ENCODE results near the gene TIGD2. TPM values are rescaled to one million over a fixed set of nuclear protein-coding genes. Genes with fewer than 3 reads are reported as not detected.

The TIGD2 gene
- total and polyA plus RNA-seq, 2 of the 13 experiments (the other 11 are each of a cell fraction or from before 2014, with no cell fraction given), result 3.1 to 15.5 TPM

- TF ChIP-seq ZNF639 (CRISPR knock-in tag; conservative IDR thresholded peaks at IDR 0.05) (no peak; the same call in 1 of the 2 replicates), EP300 (IDR thresholded peaks at IDR 0.05; ENCODE audit: low read depth in 2 of 2, low read length in 2 of 2) (no peak), EP300 (CRISPR knock-in tag; IDR thresholded peaks at IDR 0.05; ENCODE audit: borderline replicate concordance) (peak; percentile 27; the same call in 1 of the 2 replicates), SKI (IDR thresholded peaks at IDR 0.05; ENCODE audit: partially characterized antibody) (no peak), IKZF4 (CRISPR knock-in tag; IDR thresholded peaks at IDR 0.05; ENCODE audit: borderline replicate concordance, low read depth, not compliant biosample characterization) (peak; percentile 83), POGK (CRISPR knock-in tag; conservative IDR thresholded peaks at IDR 0.05) (peak; percentile 56), ARNTL (CRISPR knock-in tag; IDR thresholded peaks at IDR 0.05) (peak; percentile 40; the same call in 1 of the 2 replicates), ZHX2 (IDR thresholded peaks at IDR 0.05; ENCODE audit: low read depth) (no peak), ZHX2 (CRISPR knock-in tag; IDR thresholded peaks at IDR 0.05; ENCODE audit: borderline replicate concordance) (0 out of 2 replicates have a peak, but pooled peaks have one; percentile 28), ZBTB42 (CRISPR knock-in tag; IDR thresholded peaks at IDR 0.05) (0 out of 2 replicates have a peak, but pooled peaks have one; percentile 52), ZBTB3 (CRISPR knock-in tag; IDR thresholded peaks at IDR 0.05; ENCODE audit: borderline replicate concordance, low read depth) (no peak; the same call in 1 of the 2 replicates), GMEB1 (CRISPR knock-in tag; IDR thresholded peaks at IDR 0.05; ENCODE audit: borderline replicate concordance) (peak; percentile 93), FOXK2 (IDR thresholded peaks at IDR 0.05) (peak; percentile 60; the same call in 1 of the 2 replicates), PCBP1 (IDR thresholded peaks at IDR 0.05; ENCODE audit: borderline replicate concordance, low read depth, low read length) (no peak)
These were observed at the start of gene TIGD2 (continued) for GRCh38 chr4:89110986-89111832.

All from HepG2 (cell line).